NB4 (cell line): ENCODE data around the gene USP30.

Experiments used
- CTCF ChIP-seq: IDR thresholded peaks from one replicate; pipeline ENCODE4 v1.5.1; 2012; ENCODE audit warnings: low read depth, low read length
- TF ChIP-seq, protein P1 (sequence below): IDR thresholded peaks from 2 replicates; pipeline ENCODE4 v1.6.1; 2011; ENCODE audit warnings: low read depth, low read length

DNA sequence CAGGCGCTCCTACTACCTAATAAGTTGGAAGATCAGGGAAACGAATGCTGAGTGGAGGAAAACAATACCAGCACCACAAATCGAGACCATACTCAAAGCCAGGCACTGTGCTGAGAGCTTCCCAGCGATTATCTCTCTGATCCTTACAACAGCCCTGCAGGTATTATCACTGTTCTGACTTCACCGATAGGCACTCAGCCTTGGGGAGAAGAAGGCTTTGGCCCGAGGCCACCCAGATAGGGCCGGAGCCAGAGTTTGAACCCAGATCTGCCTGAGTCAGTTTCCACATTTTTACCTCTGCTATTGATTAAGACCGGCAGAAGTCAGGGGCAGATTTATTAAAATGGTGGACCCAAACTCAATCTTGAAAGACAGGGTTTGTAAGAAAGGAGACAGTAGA is 36.4 kb upstream of the USP30 start:
- no peak for TF ChIP-seq CTCF
- TF ChIP-seq, protein P1, sequence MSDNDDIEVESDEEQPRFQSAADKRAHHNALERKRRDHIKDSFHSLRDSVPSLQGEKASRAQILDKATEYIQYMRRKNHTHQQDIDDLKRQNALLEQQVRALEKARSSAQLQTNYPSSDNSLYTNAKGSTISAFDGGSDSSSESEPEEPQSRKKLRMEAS = no peak
